NCI-H69 (cell line): ENCODE data around the gene IKZF2.
"Not testable (repeated sequence)": the region's sequence is repeated elsewhere in the genome, so short reads cannot be mapped to it uniquely, and the experiment has no call there.

Source experiments
- DNase-seq: peaks from one replicate; lab custom pipeline; 2025; lab: John Stamatoyannopoulos, UW

Gene IKZF2

DNA sequence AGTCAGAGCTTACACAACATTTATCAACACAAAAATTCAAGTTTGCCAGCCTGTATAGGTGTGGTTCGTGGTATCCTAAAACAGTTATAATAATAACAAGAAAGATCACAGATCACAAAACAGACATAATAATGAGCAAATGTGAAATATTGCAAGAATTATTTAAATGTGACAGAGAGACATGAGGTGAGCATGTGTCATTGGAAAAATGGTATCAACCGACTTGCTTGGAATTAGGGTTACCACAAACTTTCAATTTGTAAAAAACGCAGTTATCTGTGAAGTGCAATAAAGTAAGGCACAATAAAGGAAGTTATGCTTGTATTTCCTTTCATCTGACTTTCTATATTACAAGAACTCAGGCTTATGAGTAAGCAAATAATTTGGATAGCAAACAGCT is 116.8 kb downstream of the IKZF2 start:
- no peak for DNase-seq

DNA sequence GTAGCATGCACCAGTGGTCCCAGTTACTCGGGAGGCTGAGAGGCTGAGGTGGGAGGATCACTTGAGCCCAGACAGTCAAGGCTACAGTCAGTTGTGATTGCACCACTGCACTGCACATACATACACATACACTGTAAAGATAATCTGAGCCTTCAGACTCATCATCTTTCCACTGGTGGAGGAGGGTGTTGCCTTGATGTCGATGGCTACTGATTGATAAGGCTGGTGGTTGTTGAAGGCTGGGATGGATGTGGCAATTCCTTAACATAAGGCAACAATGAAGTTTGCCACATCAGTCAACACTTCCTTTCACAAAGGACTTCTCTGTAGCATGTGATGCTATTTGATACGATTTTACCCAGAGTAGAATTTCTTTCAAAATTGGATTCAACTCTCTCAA is 118.8 kb downstream of the IKZF2 start:
- DNase-seq: no peak

DNA sequence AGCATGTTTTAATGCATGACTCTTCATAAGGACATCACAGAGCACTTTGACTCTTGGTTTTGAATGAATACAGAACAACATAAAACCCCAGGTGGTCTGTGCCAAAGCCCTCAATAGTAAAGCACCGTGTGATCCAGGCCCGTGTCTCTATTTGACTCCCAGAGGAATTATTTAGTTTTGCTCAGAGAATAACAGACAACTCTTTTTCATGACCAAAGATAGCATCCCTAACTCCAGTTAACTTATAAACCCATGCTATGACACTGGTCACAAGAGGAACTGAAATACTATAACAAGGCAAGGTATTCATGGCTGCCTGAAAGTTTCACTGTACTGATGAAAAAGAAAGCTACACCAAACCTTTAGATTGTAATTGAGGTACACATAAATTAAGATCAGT is 128.4 kb downstream of the IKZF2 start:
- DNase-seq: no peak

DNA sequence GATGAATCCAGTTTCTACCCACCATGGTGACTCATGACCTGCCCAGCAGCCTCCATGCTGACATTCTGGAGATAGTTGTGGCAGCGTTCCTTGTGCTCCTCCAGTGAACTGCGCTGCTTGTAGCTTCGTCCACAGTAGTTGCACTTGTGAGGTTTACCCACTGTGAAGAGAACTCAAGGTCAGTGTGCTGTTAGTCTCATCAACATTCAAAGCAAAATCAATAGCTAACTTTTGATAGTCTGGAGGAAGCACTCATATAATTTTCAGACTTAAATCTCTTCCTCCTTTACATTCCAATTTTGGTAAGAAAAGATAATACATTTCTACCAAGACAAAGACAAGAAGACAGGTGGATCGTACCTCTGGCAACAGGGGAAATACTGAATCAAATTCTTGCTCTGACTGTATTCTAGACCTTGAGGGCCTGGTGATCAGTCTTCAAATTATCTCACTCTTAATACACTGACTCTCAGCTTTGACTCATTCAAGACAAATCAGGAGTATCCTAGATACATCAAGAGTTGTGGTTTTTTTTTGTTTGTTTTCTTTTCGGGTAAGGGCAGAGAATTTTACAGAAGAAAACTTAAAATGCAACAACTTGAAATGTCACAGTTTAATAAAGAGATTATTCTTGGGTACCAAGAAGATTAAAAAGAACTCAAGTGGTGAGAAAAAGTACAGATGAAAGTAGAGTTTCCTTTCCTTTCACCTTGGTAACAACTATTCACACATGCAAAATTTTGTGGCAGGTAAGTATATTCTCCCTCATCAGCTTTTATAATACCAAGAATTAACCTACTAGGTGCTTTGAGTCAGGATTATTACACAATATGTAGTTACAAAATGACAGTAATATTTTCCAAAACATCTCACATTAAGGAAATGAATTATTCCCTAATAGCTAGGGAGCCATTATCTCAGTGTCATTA is 129.2 kb downstream of the IKZF2 start:
- no peak for DNase-seq

DNA sequence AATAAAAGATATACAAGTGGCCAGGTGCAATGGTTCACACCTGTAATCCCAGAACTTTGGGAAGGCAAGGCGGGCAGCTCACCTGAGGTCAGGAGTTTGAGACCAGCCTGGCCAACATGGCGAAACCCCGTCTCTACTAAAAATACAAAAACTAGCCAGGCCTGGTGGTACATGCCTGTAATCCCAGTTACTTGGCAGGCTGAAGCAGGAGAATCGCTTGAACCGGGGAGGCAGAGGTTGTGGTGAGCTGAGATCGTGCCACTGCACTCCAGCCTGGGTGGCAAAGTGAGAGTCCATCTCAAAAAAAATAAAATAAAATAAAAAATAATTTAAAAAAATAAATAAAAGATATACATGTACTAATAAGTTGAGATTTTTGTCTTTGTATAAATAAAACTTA is 130.5 kb downstream of the IKZF2 start:
- DNase-seq: not testable (repeated sequence)

DNA sequence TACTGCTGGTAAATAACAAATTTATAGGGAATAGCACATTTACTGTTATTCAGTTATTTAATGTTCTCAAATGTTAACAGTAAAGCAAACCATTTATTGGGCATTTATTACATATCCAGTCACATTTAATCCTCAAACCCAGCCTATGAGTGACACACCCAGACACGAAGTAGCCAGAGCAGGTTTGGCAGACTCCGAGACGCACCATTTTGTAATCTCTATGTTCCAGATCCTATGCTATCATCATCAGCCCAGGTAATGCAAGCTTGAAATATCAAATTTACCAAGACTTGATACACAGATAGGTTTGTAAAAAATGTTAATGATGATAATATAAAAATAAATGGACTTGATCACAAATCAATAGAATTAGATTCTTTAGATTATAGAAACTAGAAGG is 131.1 kb downstream of the IKZF2 start:
- no peak for DNase-seq

DNA sequence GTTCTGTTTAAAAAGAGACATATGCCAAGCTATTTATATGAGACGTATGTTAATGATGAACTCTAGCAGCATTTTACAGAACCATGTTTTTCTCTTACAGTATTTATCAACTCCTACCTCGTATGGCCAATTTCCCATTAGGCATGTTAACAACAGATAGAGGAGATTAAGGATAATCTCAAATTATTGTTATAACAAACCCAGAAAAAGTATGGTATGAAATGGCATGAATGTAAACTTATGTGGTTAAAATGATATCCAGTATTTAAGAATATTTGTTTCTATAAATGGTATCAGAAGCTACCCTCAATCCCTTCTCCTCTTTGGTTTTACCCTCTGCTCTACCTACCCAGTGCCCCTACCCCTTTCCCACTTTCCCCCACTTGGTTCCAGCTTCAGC is 132.0 kb downstream of the IKZF2 start:
- DNase-seq: no peak

DNA sequence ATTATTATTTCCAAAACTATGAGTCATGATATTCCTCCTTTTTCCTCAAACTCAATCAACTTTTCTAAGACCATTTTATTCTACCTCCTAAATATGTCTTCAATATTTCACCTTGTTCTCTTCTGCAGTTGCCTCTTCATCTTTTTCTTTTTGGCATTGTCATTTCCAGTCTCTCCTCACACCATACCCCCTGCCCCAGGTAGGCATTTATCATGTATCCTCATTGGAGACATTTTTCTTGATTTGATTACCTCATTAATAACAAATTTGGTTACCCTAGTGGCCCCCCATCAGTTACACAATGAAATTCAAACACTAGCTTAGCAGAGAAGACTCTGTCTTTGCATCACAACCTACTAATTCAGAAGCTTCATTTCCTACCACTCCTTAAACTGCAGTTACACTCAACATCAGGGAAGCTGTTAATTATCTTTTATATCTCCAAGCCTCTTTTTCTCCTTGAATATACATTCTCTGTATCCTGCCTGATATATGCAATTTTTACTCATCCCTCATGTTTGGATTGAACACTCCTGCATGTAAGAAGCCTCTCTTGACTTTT is 133.0 kb downstream of the IKZF2 start:
- no peak for DNase-seq

DNA sequence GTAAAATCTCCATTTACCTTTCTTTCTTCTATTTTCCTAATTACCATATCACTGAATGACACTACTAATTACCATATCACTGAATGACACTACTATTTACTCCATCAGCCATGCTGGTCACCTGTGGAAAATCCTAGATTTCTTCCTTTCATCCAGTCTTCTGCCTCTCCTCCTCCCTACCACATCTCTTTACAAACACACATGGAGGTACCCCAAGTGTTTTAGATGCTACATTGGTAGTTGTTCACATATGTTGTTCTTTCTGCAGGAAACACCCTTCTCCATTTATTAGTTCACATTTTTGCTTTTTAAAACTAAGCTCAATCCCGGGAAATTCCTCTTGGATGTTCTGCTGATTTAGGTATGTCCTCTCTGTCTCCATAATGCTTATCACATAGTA is 134.0 kb downstream of the IKZF2 start:
- no peak for DNase-seq

DNA sequence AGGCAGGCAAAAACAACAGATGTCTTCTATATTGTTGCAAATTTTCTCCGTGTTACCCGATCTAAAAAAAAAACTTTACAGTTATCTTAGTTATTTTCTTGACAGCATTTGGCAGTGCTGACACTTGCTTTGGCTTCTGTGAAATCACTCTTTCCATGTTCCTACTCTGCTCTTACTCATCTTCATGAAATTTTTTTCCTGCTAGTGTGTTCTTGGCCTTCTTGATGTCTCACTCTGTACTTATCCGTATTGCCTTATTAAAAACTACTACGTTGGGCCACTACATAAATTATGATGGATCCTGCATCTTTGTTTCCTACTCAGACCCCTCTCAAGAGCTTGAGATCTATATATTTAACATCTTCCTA is 134.4 kb downstream of the IKZF2 start:
- DNase-seq: no peak

DNA sequence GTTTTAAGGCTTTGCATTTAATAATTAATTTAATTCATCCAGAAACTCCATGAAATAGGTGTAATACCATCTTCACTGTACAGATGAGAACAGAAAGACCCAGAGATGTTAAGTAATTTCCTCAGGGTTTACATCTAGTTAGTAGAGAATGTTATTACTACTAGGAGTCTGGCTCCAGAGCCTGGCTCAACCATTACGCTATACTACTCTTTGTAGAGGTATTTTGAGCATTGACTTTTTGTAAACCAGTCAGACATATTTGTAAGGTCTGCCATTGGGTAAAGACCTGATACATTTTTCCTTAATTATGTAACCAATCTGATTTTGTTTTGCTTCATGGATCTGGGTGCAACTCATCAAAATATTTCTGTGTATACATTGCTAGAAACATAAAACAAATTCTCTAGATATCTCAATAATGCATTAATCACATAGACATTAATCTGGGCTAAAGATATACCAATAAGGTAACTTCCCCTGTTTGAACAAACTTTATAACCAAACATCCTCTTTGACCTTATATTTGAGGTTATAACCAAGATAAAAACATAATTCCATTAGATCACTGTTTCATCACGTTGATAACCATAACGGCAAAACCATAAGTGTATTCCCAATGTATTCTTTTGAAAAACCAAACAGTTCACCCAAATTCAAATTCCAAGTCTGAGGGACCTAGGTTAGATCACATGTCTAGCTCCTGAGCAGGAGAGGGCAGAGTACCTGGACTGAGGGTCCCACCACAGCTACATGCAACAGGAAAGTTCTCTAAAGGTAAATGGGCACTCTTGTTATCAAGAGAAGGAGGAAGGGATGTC is 135.0 kb downstream of the IKZF2 start:
- no peak for DNase-seq

DNA sequence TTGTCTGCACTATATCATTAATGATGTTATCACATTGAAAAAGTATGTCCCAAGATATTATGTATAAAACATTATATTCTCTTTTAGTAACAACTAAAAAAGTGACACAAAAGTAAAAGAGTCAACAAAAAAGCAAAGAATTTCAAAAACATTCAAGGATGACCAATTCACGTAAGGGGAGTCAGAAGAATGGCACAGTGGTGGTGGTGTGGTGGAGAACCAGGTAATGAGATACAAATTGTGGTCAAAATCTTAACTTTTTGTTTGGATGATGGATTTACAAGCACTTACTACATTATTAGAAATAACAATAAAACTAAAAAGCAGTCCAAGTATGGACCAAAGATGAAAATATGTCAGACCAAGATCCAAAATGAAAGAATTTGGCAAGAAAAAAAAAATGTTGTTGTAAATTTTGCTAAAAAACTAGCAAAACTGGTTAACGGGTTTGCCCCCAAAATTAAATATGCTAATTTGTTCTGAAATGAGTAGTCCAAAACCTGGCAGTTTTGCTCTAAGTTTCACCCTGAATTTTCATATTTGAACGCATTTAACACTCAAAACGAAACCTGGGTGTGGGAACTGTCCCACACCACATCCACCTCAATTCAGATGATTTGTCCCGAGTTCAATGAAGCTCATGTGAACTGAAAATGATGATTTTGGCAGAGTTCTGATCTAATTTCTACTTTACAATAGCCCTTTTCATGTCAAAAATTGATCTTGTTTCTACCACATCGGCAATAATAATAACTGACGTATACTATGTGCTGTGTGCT is 135.8 kb downstream of the IKZF2 start:
- DNase-seq: no peak

DNA sequence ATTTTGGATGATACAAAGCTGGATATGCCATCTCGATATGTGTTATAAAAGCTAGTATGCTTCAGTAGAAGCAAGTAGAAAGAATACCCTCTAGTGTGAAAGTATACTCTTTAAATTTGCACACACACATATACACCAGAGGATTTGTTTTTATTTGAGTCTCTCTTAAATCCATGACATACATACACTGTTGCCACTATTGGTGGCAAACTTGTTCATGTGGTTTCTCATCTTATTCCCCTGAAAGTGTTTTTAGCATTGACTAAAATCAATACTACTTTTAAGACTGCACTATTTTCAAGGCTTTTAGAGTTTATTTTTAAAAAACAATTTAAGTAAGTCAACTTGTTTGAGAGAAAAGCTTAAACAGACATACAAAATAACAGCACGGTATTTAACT is 137.4 kb downstream of the IKZF2 start:
- DNase-seq: no peak

DNA sequence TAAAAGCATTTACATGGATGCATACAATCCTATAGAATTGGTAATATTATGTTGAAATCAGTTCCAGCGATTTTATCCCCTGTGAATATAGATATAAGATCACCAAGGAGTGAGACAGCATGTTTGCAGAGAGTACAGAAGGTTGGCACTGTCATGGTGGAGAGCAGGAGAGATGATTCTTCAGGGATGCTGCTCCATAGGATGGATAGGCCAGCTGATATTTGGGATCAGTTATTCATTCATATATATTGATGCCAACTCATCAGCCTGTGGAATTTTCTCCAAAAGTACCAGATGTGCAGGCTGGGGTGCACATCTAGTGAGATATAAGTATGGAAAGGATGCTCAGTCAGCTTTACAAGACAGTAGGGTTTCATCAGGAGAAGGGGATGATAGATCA is 139.9 kb downstream of the IKZF2 start:
- no peak for DNase-seq

DNA sequence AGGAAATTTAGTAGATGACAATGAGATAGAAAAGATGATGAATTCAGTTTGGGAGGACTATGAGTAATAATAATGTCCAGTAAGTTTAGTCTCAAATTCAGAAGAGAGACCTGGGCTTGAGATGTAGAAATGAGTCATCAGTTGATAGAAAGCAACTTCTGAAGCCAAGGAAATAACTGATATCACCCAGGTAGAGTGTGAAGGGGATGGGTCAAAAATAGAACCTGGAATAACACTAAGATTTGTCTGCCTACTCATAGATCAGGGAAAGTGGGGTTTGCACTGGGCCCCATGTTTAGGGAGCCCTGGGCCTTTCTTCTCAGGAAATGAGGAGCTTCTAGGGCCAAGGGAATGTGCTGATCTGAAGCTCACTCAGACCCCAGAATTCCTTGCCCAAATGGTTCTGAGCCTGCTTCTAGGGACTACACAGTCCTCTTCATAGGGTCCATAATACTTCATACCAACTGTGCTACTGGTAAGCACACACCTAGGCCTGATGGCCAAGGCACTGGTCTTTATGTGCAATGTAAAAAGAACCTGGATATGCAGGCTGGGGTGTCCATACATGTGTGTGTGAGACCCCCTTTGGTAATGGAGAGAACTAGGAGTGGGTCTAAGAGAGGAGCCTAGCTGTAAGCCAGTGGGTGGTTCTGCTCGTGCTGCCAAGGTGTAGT is 141.2 kb downstream of the IKZF2 start:
- no peak for DNase-seq

DNA sequence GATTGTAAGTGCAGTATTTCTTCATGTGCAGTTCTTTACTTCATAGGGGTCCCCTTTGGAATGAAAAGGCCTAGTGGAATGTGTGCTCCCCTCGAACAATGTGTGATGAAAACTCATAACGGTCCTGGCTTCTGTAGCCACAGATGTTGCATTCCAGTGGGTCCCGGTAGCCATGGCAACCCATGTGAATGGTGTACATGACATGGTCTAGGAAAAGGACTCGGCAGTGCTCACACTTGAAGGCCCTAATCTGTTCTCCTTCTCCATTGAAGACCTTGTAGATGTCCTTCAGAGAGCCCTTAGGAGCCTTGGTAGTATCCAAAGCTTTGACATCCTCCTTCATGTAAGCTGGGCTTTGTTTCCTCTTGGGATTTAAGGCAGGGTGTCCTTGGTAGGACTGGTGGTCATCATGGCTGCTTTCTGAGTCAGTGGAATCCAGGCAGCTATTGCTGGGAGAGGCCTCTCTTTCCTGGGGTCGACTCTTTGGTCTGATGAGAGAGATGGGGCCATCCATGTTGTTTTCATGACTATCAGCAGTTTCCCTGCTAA is 144.0 kb downstream of the IKZF2 start:
- no peak for DNase-seq

DNA sequence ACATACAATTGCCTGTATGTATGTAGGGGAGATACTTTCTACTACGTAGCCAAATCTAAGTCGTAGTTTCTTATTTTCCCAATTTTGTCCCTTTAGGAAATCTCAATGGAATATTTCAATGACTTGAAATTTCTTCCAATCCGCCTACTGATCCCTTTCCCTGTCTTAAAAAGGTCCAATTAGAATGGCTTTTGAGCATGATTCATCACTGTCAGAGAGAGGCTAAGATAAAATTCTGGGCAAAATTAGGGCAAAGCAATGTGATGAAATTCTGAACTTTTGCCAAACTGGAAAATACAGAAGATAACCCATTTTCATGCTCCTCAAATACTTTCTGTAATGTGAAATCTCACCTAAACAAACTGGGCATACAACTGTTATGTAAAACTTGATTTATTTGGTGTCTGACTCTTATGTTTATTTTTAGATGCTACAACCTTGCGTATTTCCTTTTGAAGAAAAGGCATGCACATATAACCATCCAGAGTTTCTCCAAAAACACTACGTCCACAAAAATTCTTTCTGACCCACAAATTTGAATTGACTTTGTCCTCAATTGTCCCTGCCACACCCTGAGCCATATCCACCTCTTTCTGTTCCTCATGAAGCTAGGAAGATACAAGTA is 147.1 kb downstream of the IKZF2 start:
- DNase-seq: no peak

DNA sequence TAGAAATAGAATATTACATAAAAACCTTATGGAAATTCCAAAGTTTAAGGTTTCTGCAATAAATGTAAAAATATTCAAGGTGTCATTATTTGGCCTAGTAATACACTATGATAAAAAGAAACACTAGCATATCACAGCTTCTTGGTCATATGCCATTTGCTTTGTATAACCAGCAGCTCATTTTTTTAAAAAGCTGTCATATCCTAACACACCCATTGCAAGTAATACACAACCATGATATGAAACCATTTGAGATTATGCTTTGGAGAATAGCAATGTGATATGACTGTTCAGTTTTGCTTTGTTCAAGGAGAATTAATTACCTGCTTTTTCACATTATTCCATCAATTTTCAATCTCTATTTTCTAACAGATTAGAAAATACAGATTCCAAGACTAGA is 149.0 kb downstream of the IKZF2 start:
- DNase-seq: no peak

DNA sequence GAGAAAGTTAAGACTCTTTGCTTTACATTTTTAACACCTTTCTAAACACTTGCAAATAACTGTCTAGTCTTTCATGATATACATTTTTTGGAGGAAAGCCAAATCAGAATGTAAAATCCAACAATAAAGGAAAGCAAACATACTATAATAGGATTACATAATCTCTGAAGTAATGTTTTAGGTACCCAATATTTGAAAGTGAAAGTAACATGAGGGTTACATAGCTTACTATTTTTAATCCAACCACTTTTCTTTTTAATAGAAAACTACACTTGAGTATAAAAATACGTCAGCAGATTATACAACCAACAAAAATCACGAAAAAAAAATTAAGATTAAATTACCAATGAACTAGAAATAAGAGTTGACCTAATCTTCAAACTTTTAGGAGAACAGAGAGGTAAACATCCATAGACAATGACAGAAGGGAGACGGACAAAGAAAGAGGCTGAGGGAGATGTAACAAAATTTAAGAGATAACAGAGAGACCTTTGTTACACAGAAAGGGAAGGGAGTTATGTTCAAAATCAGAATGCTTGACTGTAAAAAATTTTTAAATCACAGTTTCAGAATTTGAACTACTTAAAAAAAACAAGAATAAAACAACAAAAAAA is 150.0 kb downstream of the IKZF2 start:
- DNase-seq: peak; percentile 12

DNA sequence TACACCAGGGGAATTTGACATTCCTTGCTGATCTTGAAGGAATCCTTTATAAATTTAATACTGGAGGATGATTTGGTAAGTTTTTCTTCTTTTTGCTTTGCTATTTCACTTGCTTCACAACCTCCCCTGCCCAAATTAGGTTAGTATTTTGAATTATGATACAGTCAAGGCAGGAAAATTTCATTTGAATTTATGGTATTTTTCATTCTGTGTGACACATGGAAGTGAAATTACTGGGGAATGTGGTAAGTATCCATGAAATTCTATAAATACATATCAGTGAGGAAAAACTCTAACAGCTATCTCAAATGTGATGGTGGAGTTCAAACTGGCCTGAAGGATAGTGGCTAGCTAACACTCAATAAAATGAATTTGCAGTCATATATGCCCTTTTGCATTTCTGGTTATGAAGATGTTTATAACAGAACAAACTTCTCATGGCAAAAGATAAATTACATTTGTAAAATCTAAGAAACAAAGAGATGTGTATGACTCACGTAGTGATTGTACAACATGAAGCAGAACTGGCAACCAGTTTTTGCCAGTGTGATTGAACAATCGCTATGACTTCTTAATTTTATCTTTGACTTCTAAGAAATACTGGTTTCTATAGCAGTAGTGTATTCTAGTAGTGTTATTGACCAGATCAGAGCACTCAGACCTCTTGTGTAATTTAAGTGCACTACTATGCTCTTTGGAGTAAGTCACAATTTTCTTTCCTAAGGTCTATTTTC is 152.6 kb downstream of the IKZF2 start:
- DNase-seq: no peak
